SK-N-SH (cell line): ENCODE results near the gene TBC1D21.

Experiments
- JUND ChIP-seq: IDR thresholded peaks from 2 replicates; pipeline ENCODE4 v1.4.0; 2012
- MXI1 ChIP-seq: IDR thresholded peaks from 2 replicates; pipeline ENCODE4 v1.6.1; 2012; ENCODE audit warnings: mild to moderate bottlenecking, low read depth, low read length, improper control_type of control experiment
- TCF12 ChIP-seq: IDR thresholded peaks from 2 replicates; pipeline ENCODE4 v1.4.0; 2012
- YY1 ChIP-seq: IDR thresholded peaks from 2 replicates; pipeline ENCODE4 v1.4.0; 2012; ENCODE audit warnings: low read depth, mild to moderate bottlenecking

GRCh38 chr15:73910522-73911303 is 37.3 kb downstream of the TBC1D21 start:
- no peak for TF ChIP-seq YY1
- TF ChIP-seq MXI1, result no peak
- TF ChIP-seq JUND, result no peak
- TF ChIP-seq TCF12, result no peak
